ENCODE measurements around the gene ZSWIM7.
"Not testable (repeated sequence)": the region's sequence is repeated elsewhere in the genome, so short reads cannot be mapped to it uniquely, and the experiment has no call there.

The ZSWIM7 gene

DNA sequence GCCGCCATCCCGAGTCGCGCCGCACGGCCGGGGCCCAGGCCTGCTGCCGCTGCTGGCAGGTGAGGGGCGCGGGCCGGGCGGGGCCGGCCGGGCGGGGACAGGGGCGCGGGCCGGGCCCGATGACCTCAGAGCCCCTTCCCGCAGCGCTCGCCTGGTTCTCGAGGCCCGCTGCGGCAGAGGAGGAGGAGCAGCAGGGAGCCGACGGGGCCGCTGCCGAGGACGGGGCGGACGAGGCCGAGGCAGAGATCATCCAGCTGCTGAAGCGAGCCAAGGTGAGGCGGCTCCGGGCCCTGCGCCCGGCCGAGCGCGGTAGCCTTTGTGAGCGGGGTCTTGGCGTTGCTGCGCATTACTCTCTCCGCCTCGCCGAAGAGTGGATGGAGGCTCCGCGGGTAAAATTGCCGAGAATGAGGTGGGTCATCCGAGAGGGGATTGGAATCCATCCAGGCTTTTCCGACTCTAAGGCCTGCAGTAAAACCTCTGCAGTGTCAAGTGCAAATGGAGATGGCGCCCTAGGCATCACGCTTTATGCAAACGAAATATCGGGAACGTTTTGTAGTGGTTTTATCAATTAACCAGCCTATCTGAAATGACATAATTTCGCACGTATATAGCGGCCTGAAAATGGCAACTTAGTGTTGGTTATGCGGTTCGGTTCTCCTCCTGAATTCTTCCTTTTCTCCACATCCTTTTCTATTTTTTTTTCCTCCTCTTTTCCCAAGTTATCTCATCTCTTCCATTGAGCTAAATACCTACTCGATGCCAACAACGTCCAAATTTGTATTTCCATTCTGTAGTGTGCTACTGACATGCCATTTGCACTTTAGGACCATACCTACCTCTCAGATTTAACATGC lies 697 bp upstream of the ZSWIM7 start:
- DNase-seq (ENCODE audit: low read depth): peak; percentile 29

DNA sequence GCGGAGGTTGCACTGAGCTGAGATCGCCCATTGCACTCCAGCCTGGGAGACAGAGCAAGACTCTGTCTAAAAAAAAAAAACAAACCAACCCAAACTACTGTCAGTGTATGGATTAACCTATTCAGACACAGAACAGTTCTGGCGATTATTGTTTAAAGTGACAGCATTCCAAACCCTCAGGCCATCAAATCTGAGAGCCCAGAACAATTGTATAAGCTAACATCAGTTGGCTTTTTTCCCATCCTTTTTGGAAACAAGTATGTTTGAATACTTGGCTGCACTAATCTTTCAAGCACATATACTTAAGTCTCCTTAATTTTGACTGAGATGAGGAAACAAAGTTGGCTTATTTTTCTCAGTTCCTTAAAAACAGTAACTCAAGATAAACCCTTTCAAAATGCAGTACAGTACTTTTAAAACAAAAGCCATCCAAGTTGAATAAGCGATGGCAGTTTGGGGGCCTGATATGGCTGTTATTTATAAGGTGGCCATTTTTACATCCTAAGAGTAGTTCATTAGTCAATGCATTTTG lies 1.4 kb downstream of the ZSWIM7 start:
- DNase-seq (ENCODE audit: low read depth): no peak

DNA sequence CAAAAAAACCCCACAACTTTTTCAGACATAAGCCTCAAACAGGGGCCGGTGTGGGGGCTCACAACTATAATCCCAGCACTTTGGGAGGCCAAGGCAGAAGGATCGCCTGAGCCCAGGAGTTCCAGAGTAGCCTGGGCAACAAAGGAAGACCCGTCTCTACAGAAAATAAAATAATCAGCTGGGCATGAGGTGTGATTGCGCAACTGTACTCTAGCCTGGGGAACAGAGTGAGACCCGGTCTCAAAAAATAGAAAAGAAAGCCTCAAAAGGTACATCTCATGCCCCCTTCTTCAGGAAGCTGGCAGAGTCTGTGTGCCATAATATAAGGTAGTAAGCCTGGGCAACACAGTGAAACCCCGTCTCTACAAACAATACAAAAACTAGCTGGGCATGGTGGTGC lies 3.2 kb downstream of the ZSWIM7 start:
- DNase-seq (ENCODE audit: low read depth): no peak

DNA sequence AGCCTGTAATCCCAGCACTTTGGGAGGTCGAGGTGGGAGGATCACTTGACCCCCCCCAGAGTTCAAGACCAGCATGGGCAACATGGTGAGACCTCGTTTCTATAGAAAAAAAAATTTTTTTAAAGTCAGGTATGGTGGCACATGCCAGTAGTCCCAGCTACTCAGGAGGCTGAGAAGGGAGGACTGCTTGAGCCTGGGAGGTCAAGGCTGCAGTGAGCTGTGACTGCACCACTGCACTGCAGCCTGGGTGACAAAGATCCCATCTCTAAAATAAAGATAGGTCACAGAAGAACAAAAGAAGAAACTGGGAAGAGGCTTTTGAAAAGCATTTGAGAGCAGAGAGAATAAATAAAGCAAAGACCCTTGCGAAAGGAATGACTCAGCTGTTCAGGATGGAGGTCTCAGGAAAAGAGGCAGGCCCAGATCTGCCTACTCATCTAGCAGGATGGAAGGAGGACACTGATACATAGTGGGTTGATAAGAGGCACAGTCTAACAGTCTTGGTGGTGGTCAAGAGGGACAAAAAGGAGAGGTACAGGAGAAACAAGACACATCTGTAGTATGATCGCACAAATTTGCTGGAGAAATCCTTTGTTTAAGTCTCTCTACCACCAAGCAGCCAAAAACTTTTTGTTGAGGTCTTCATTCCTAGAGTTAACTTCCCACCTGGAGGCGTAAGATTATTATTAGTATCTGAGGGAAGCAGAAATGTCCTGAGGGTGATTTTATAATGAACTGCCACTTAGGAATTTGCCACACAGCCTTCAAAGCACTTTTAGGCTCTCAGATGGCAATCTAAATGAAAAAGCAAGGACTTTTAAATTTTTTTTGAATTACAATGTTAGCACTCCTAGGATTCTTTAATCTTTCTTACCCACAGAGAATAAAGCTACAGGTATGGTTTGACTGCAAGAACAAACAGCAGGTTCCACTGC lies 17.6 kb downstream of the ZSWIM7 start:
- DNase-seq (ENCODE audit: low read depth): no peak

DNA sequence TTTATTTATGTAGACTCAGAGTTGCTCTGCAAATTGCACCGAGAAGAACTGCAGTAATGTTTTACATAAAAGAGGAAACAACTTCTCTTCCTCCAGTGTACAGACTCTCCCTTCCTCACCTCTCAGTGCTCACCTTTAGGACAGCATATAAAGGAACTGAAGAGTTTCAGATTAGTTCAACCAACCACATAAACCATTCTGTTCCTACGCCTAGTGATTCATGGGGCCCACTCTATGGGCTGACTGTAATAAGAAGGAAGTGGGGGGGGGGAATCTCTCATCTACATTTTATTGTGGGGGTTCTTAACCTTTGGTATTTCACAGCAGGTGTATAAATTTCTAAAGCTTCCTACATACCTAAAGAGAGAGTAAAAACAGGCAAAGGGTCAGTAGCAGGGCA lies 18.3 kb downstream of the ZSWIM7 start:
- no peak for DNase-seq (ENCODE audit: low read depth)

DNA sequence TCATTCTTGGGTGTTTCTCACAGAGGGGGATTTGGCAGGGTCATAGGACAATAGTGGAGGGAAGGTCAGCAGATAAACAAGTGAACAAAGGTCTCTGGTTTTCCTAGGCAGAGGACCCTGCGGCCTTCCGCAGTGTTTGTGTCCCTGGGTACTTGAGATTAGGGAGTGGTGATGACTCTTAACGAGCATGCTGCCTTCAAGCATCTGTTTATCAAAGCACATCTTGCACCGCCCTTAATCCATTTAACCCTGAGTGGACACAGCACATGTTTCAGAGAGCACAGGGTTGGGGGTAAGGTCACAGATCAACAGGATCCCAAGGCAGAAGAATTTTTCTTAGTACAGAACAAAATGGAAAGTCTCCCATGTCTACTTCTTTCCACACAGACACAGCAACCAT lies 20.5 kb downstream of the ZSWIM7 start:
- DNase-seq (ENCODE audit: low read depth): not testable (repeated sequence)

DNA sequence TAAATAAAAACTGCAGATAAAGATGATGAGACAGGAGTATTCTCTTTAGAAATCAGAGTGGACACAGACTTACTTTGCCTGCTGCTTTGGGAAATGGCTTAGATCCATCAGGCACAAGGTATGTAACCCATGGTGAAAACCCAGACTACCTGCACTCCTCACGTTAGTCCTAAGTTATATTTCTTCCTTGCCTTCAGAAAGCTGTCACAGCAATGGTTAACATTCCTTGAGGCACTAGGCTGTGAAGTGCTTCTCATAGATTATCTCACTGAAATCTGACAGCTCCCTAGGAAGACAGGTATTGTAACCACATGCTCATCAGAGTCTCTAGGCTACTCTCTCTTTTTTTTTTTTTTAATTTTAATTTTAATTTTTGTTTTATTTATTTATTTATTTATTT lies 20.9 kb downstream of the ZSWIM7 start:
- no peak for DNase-seq (ENCODE audit: low read depth)

DNA sequence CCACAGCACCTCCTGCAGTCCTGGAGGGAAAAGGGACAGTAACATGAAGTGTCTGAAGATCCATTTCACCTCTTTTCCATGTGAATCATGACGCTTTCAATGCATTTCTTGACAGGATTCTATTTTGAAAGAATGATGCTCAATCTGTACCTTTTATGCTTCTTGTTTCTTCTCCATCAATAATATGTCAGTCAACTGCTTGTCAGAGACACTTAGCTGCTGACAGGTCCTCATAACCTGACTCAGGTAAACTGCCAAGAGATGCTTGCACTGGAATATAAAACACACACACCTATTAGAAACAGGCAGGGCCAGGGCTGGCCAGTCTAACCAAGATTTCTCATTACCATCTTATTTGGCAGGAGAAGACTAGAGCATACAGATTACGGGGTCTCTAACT lies 21.6 kb downstream of the ZSWIM7 start:
- no peak for DNase-seq (ENCODE audit: low read depth)

DNA sequence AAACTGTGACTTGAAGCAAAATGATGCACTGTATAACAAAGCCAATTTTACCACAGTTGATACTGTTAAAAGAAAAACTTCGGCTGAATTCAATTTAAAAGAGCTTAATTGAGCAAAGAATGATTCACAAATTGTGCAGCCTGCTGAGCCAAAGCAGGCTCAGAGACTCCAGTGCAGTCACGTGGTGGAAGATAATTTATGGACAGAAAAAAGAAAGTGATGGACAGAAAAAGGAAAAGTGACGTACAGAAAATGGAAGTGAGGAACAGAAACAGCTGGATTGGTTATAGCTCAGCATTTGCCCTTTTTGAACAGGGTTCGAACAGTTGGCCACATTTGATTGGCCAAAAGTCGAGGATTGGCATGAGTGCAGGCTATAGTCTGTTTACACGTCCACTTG lies 25.7 kb downstream of the ZSWIM7 start:
- no peak for DNase-seq (ENCODE audit: low read depth)

DNA sequence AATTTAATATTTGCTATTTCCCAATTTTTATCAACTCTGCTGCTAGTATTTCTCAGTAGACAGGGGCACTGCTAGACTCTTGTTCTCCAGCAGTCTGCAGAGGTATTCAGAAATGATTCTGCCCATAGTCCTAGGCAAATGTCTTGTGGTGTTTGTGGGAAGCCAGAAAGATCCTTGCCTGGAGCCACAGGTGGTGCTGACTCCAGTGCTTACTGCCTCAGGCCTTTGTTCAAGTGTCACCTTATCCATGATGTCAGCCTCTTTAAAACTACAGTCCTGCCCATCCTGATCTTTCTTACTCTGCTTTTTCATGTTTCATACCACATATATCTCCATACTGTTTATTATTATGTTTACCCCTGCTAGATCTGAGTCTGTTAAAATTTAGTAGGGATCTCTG lies 26.5 kb downstream of the ZSWIM7 start:
- no peak for DNase-seq (ENCODE audit: low read depth)

DNA sequence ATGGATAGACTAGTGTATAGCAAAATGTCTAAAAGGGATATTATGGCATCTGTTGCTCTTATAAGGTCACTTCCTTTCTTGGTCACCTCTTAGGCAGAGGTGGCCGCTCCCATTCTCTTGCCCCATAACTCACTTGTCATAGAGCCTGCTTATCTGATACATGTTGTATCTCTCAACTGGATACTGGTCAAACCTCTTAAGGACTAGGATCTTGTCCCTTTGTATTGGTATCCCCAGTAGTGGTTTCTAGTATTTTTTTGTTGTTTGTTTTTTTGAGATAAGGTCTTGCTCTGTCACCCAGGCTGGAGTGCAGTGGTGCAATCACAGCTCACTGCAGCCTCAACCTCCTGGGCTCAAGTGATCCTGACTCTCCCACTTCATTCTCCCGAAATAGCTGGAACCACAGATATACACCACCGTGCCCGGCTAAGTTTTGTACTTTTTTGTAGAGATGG lies 27.0 kb downstream of the ZSWIM7 start:
- DNase-seq (ENCODE audit: low read depth): no peak

DNA sequence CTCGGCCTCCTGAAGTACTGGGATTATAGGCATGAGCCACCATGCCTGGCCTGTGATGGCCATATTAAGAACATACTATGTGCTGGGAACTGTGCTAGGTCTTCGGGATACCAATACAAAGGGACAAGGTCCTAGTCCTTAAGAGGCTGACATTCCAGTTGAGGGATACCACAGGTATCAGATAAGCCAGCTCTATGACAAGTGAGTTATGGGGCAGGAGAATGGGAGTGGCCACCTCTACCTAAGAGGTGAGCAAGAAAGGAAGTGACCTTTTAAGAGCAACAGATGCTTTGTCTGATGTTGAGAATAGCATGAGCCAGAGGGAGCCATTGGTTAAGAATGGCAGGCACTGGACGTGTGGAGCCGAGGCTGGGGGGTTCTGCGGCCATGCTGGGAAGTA lies 27.6 kb downstream of the ZSWIM7 start:
- DNase-seq (ENCODE audit: low read depth): no peak

DNA sequence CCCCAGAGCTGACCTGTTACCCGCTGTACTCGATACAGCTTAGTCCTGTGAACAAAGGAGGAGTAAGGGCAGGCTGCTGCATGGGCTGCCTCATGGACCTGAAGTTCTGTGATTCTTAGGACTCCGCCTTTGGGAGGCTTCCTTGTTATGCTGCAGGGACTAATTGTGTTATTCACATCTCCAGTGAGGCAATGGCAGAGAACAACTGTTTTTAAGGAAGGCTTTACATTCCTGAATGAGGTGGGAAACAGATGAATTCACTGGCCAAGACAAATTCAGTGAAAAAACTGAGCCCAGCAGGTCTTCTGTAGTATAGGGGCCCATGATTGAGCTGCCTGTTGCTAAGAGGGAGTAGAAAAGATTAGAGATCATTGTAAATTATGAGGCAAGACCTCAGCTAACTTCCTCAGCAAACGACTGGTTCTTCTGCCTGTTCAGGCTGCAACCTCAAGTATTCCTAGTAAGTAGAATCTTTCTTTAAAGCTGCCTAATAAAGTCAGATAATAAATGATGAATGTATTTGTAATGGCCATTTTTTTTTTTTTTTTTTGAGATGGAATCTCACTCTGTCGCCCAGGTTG lies 28.3 kb downstream of the ZSWIM7 start:
- DNase-seq (ENCODE audit: low read depth): no peak

DNA sequence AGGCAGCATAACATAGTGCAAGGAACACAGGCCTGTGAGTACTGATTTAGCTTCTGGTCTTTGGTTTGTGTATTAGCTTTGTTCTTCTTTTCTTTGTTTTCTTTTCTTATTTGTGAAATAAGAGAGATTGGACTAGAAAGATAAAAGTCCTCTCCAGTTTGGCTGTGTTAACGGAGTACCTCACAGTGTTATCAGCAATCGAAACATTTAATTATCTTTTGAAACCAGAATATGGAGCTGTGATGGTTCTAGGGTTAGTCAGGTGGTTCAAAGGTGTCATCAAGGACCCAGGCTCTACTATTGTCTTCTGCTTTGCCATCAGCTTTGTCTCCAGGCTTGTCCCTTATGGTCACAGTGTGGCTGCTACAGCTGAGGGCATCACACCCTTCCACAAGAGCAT lies 29.0 kb downstream of the ZSWIM7 start:
- no peak for DNase-seq (ENCODE audit: low read depth)

DNA sequence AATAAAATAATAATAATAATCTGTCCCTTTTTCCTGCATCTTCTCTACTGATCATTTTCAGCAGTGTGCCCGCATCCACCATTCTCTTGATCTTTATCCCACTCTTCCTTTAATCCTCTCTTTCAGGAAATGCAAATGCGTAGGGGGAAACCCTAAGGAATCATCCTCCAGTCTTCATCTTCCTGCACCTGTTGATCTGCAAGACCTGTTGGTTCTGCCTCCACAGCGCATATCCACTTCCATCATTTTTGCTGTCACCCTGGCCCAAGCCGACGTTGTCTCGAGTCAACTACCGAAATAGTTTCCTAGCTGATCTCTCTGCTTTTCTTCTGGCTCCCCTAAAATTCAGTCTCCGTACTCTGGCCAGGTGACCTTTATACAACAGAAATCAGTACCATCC lies 30.0 kb downstream of the ZSWIM7 start:
- no peak for DNase-seq (ENCODE audit: low read depth)

DNA sequence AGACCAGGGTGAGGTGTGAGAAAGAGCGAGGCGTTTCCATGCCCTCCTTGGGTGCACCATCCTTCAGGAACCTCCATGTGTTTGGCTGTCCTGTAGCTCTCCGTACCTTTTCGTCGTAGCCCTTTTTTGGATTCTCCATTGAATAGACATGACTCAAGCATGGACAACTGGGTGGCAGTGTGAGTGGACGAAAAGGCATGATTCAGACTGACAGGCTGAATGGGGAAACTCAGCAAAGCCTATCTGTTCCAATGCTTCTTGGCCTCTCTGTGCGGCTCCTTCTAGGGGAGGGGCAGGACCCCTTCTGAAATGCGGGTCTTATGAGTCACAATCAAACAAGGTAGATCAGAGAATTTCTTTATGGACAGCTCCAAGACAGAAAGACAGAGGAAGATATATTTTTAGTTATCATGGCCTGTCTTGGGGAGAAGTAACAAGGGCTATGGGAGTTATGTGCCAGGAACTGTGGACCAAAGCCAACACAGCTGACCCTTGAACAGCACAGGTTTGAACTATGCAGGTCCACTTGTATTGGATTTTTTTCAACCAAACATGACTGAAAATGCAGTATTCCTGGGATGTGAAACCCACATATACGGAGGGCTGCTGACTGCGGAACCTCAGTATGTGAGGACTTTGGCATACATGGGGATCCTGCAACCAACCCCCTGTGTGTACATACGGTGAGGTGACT lies 31.7 kb downstream of the ZSWIM7 start:
- no peak for DNase-seq (ENCODE audit: low read depth)

DNA sequence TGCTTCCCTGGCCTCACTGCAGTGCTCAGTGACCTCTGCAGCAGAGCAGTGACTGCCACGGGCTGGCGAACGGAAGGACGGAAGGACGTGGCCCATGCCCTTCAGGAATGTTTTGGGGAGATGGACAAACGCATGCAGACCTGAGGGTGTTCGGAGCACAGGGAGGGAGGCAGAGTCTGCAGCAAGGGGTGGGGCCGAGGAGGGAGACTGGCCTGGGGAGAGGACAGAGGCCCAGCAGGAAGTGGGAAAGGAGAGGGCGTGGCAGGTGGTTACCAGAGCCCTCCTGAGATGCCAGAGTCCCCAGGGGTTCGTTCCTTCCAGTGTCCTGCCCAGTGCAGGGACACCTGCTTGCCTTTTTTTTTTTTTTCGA lies 32.6 kb downstream of the ZSWIM7 start:
- DNase-seq (ENCODE audit: low read depth): no peak

DNA sequence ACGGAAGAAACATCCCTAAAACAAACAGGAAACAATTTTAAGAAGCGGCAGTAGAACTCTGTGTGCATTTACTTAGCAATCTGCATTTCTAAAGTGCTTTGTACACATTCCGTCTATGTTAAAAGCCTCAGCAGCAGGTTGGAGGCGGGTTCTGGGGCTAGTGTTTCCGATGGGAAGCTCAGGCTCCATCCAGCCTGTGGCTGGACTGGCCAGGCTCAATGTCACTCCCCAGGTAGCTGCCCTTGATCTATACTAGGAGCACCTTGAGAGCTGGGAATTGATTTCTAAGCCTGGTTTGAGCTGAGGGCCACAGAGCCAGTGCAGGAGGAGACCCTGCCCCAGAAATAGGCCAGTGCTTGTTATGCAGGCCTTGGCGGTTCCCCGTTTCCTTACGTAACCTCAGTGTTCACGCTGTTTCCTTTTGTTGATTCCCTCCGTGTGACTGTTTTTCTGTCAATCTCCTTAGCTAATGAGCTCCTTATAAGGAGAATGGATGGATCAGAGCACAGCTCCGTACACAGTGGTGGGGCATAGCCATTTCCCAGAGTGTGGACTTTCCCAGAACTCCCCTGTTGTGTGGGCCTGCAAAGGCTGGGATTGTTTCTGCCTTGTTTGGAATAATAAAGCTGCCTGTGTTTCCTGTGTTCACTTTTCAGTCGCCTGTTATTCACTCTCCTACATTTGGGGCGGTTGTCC lies 33.2 kb downstream of the ZSWIM7 start:
- DNase-seq (ENCODE audit: low read depth): no peak

DNA sequence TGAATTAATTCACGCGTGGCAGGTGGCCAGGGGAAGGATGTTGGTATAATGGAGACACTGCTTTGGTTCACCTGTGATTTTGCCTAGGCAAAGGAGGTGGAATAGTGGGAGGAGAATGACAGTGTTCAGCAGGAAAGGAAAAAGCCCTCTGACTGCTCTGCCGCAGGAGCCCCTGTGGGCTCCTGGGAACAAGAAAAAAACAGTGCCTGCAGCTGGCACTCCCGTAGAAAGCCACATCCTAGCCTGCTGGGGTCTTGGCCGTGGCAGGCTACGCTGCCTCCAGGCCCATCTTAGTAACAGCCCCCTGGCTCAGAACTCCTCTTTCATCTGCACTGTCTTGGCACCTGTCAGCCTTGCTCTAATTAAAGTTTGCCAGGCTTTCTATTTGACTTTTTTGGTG lies 34.0 kb downstream of the ZSWIM7 start:
- DNase-seq (ENCODE audit: low read depth): no peak

DNA sequence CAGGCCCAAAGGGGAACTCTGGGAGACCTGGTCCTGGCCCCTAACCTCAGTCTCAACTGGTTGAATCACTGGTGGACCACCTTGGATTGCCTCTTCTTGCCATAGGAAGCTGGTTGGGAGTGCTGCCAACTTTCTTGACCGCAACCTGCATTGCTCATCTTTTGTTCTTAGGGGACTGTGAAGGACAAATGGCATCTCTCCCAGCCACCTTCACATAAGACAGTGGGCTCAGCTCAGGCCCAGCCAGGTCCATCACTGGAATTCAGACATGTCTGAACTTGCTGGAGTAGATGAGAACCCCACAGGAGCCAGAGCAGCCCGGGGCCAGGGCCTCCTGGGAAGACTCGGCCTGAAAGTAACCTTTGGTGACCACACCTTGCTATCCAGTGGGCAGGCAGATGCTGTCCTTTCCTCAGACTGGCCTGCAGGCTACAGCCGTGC lies 35.8 kb downstream of the ZSWIM7 start:
- no peak for DNase-seq (ENCODE audit: low read depth)

DNA sequence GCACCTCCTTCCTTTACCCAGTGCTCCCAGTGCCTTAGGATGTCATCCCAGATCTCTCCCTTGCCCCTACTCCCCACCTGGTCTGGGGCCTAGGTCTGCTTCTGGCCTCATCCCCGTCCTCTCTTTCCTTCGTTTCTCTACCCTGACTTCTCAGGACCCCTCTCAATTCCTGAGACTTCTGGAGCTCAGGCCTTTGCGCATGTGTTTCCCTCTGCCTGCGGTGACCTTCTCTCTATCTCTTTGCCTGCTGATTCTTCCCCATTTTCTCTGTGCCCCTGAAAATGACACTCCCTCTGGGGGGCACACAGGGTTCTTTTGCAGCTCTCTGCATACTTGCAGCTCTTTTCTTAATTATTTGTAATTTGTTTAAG lies 41.0 kb downstream of the ZSWIM7 start:
- DNase-seq (ENCODE audit: low read depth): no peak
